PC-3 (cell line): ENCODE data around the gene ENO3. TPM values are rescaled to one million over a fixed set of nuclear protein-coding genes. Genes with fewer than 3 reads are reported as not detected.
"Not testable (repeated sequence)": the region's sequence is repeated elsewhere in the genome, so short reads cannot be mapped to it uniquely, and the experiment has no call there.

Source experiments
- ATAC-seq: fragments of 200-7000 bp; cut with Tn5 transposase; 2 replicates; pipeline ENCODE4 v1.9.1; 2020; ENCODE audit warnings: mild to moderate bottlenecking, moderate library complexity
- BruUV-seq: library from RNA; stranded (reverse); fragments of 400-500 nt; replicated peaks from 2 replicates; lab custom pipeline; 2021; lab: Mats Ljungman, UMichigan
- CTCF ChIA-PET: fragments of 300-600 bp; sonication (Branson Sonifier 250); formaldehyde crosslinking; loops from one replicate; lab custom pipeline; 2022; ENCODE audit warnings: antibody characterized with exemption; lab: Charles Lee
- POLR2A ChIA-PET: fragments of 300-600 bp; sonication (Branson Sonifier 250); formaldehyde crosslinking; loops from one replicate; lab custom pipeline; 2022; ENCODE audit warnings: antibody characterized with exemption; ENCODE audit not compliant: unreplicated experiment; lab: Charles Lee
- DNase-seq: peaks from one replicate; pipeline ENCODE4 v3.0.0-alpha.2; 2015
- H2AFZ ChIP-seq: fragments of 300-600 bp; sonication (generic); 2 replicates; pipeline ENCODE4 v1.6.0; 2016; ENCODE audit warnings: antibody characterized with exemption, low read length
- H3F3A ChIP-seq: fragments of 300-600 bp; sonication (generic); one replicate; pipeline ENCODE4 v1.6.0; 2017; ENCODE audit warnings: antibody characterized with exemption, low read length, control low read depth, mild to moderate bottlenecking; ENCODE audit not compliant: unreplicated experiment
- H3K27ac ChIP-seq: fragments of 300-600 bp; sonication (generic); 2 replicates; pipeline ENCODE4 v1.5.1; 2016; ENCODE audit warnings: mild to moderate bottlenecking, low read length
- H3K27me3 ChIP-seq: fragments of 300-600 bp; sonication (generic); 2 replicates; pipeline ENCODE4 v1.6.1; 2016; ENCODE audit warnings: low read length, mixed read lengths
- H3K36me3 ChIP-seq: fragments of 300-600 bp; sonication (generic); 2 replicates; pipeline ENCODE4 v1.6.1; 2016; ENCODE audit warnings: low read depth, mixed run types, low read length, mixed read lengths
- H3K4me1 ChIP-seq: fragments of 300-600 bp; sonication (generic); 2 replicates; pipeline ENCODE4 v1.5.1; 2016; ENCODE audit warnings: low read length; ENCODE audit not compliant: insufficient read depth
- H3K4me2 ChIP-seq: fragments of 300-600 bp; sonication (generic); 2 replicates; pipeline ENCODE4 v1.6.0; 2016; ENCODE audit warnings: low read length
- H3K4me3 ChIP-seq: fragments of 300-600 bp; sonication (generic); 2 replicates; pipeline ENCODE4 v1.5.1; 2016; ENCODE audit warnings: mild to moderate bottlenecking, low read length, mixed read lengths
- H3K79me2 ChIP-seq: fragments of 300-600 bp; sonication (generic); 2 replicates; pipeline ENCODE4 v1.6.1; 2017; ENCODE audit warnings: low read length, mixed read lengths
- H3K9ac ChIP-seq: fragments of 300-600 bp; sonication (generic); 2 replicates; pipeline ENCODE4 v1.6.0; 2016; ENCODE audit warnings: mild to moderate bottlenecking, low read length
- H3K9me2 ChIP-seq: fragments of 300-600 bp; sonication (generic); replicated peaks from 2 replicates; pipeline ENCODE4 v1.6.1; 2016; ENCODE audit warnings: mixed run types, low read length, mixed read lengths
- H3K9me3 ChIP-seq: fragments of 300-600 bp; sonication (generic); 2 replicates; pipeline ENCODE4 v1.6.1; 2016; ENCODE audit warnings: low read length, mixed read lengths
- H4K20me1 ChIP-seq: fragments of 300-600 bp; sonication (generic); 2 replicates; pipeline ENCODE4 v1.6.1; 2016; ENCODE audit warnings: low read length, mixed read lengths
- EZH2 ChIP-seq: fragments of 300-600 bp; sonication (generic); IDR thresholded peaks from one replicate; pipeline ENCODE4 v1.6.1; 2017; ENCODE audit warnings: antibody characterized with exemption, mild to moderate bottlenecking, low read length; ENCODE audit not compliant: unreplicated experiment
- EZH2phosphoT487 ChIP-seq: fragments of 300-600 bp; sonication (generic); IDR thresholded peaks from 2 replicates; pipeline ENCODE4 v1.6.1; 2018; ENCODE audit warnings: mild to moderate bottlenecking, antibody characterized with exemption, low read length, borderline replicate concordance
- intact Hi-C: fragments of 100-400 bp; cut with micrococcal nuclease; formaldehyde crosslinking; loops from 2 replicates; pipeline ENCODE4 v1.9.0; 2023
- total RNA-seq: library from RNA; depleted of rRNA; stranded (reverse); fragments of >200 nt; gene quantifications from 2 replicates; pipeline ENCODE4 v1.2.3, GENCODE V29; 2014
- TF ChIP-seq, protein P1 (sequence below): fragments of 300-600 bp; sonication (generic); conservative IDR thresholded peaks from 2 replicates; pipeline ENCODE4 v1.5.1; 2017; ENCODE audit warnings: antibody characterized with exemption, low read depth, mild to moderate bottlenecking, low read length

Gene ENO3
- total RNA-seq, 1 experiment from 2014 or later: 2.4 TPM

DNA sequence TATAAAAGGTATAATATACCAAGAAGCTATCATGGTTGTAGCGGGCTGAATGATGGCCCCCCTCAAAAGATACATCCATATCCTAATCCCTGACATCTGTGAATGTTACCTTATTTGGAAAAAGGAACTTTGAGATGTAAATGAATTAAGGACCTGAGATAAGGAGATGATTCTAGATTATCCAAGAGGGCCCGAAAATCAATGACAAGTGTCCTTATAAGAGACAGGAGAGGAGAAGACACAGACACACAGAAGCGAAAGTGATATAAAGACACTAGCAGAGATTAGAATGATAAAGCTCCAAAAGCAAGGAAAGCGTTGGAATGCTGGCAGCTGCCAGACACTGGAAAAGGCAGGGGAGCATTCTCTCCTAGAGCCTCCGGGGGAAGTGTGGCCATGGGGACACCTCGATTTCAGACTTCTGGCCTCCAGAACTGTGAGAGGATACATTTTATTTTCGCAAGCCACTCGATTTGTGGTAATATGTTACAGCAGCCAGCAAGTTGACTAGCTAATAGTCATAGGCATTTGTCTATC, 31.3 kb upstream of the ENO3 start:
- TF ChIP-seq EZH2: no peak
- TF ChIP-seq, protein P1, sequence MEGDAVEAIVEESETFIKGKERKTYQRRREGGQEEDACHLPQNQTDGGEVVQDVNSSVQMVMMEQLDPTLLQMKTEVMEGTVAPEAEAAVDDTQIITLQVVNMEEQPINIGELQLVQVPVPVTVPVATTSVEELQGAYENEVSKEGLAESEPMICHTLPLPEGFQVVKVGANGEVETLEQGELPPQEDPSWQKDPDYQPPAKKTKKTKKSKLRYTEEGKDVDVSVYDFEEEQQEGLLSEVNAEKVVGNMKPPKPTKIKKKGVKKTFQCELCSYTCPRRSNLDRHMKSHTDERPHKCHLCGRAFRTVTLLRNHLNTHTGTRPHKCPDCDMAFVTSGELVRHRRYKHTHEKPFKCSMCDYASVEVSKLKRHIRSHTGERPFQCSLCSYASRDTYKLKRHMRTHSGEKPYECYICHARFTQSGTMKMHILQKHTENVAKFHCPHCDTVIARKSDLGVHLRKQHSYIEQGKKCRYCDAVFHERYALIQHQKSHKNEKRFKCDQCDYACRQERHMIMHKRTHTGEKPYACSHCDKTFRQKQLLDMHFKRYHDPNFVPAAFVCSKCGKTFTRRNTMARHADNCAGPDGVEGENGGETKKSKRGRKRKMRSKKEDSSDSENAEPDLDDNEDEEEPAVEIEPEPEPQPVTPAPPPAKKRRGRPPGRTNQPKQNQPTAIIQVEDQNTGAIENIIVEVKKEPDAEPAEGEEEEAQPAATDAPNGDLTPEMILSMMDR: no peak
- TF ChIP-seq EZH2phosphoT487: no peak
- Histone ChIP-seq H2AFZ (no peak overlapping the region), H3K4me1 (no peaks in the 10 kb centered on the region), H3K9me2 (no peaks in the 10 kb centered on the region), H3K27ac (no peak overlapping the region), H3F3A (no peaks in the 10 kb centered on the region), H3K4me2 (no peak overlapping the region), H3K9ac (no peak overlapping the region), H3K9me3 (no peaks in the 10 kb centered on the region), H3K27me3 (no peaks in the 10 kb centered on the region), H3K79me2 (no peaks in the 10 kb centered on the region), H3K4me3 (no peak overlapping the region), H3K36me3 (no peaks in the 10 kb centered on the region), H4K20me1 (no peaks in the 10 kb centered on the region)
- BruUV-seq: no TSS peak
- DNase-seq: no peak
- POLR2A ChIA-PET: no interaction called here
- CTCF ChIA-PET: no interaction called here
- intact Hi-C loops: no loop called here
- ATAC-seq: no peak

- TF ChIP-seq, protein P1: no peak
- no peak for TF ChIP-seq EZH2
- no peak for TF ChIP-seq EZH2phosphoT487
- ATAC-seq: no peak
- ChIA-PET CTCF (no interaction called here), POLR2A (no interaction called here)
- H3K36me3 ChIP-seq: no peaks in the 10 kb centered on the region
- no peak overlapping the region for H3K4me2 ChIP-seq
- H4K20me1 ChIP-seq: no peaks in the 10 kb centered on the region
- no peak overlapping the region for H3K9ac ChIP-seq
- intact Hi-C loops: no loop called here
- H3K9me3 ChIP-seq: no peaks in the 10 kb centered on the region
- no peaks in the 10 kb centered on the region for H3K9me2 ChIP-seq
- no peaks in the 10 kb centered on the region for H3F3A ChIP-seq
- no peak overlapping the region for H3K27ac ChIP-seq
- DNase-seq: no peak
- H3K79me2 ChIP-seq: no peaks in the 10 kb centered on the region
- no peaks in the 10 kb centered on the region for H3K27me3 ChIP-seq
- no peak overlapping the region for H3K4me3 ChIP-seq
- BruUV-seq: no TSS peak
- H2AFZ ChIP-seq: no peak overlapping the region
- no peaks in the 10 kb centered on the region for H3K4me1 ChIP-seq
Observed at GRCh38 chr17:4920351-4921048, 30.4 kb upstream of the ENO3 start.

- H3K9me3 ChIP-seq: no peaks in the 10 kb centered on the region
- no peaks in the 10 kb centered on the region for H3F3A ChIP-seq
- no peak overlapping the region for H3K4me3 ChIP-seq
- no peaks in the 10 kb centered on the region for H4K20me1 ChIP-seq
- H3K9ac ChIP-seq: no peak overlapping the region
- H3K36me3 ChIP-seq: no peaks in the 10 kb centered on the region
- ChIA-PET CTCF (no interaction called here), POLR2A (no interaction called here)
- H3K4me1 ChIP-seq: no peaks in the 10 kb centered on the region
- ATAC-seq (no peak), DNase-seq (no peak)
- H3K27me3 ChIP-seq: no peaks in the 10 kb centered on the region
- no peaks in the 10 kb centered on the region for H3K9me2 ChIP-seq
- H2AFZ ChIP-seq: no peak overlapping the region
- H3K27ac ChIP-seq: no peak overlapping the region
- intact Hi-C loops: no loop called here
- BruUV-seq: no TSS peak
- no peak for TF ChIP-seq EZH2
- no peak for TF ChIP-seq EZH2phosphoT487
- TF ChIP-seq, protein P1: no peak
- H3K4me2 ChIP-seq: no peak overlapping the region
- no peaks in the 10 kb centered on the region for H3K79me2 ChIP-seq
Observed at GRCh38 chr17:4921320-4921719, 29.6 kb upstream of the ENO3 start.

DNA sequence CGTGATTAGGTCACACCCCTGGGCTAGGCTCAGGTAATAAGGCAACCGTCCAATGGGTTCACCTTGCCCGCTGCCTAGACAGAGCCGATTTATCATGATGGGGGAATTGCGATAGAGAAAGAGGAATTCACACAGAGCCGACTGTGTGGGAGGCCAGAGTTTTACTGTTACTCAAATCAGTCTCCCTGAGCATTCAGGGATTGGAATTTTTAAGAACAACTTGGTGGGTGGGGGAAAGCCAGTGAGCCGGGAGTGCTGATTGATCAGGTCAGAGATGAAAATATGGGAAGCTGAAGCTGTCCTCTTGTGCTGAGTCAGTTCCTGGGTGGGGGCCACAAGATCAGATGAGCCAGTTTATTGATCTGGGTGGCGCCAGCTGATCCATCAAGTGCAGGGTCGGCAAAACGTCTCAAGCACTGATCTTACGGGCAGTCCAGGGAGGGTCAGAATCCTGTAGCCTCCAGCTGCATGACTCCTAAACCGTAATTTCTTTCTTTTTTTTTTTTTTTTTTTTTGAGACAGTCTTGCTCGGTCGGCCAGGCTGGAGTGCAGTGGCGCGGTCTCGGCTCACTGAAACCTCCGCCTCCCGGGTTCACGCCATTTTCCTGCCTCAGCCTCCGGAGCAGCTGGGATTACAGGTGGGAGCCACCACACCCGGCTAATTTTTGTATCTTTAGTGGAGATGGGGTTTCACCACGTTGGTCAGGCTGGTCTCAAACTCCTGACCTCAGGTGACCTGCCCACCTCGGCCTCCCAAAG, 24.2 kb upstream of the ENO3 start:
- CTCF ChIA-PET, H3K4me1 ChIP-seq, ATAC-seq, H4K20me1 ChIP-seq, H3K9me3 ChIP-seq, H3K79me2 ChIP-seq, H3F3A ChIP-seq, H3K27ac ChIP-seq, H3K4me2 ChIP-seq, BruUV-seq, H3K9ac ChIP-seq, intact Hi-C loops, H3K36me3 ChIP-seq, H2AFZ ChIP-seq, H3K4me3 ChIP-seq, DNase-seq, H3K9me2 ChIP-seq, H3K27me3 ChIP-seq: not testable (repeated sequence)
- POLR2A ChIA-PET: interaction anchor here (0.6 kb wide), 2 partner anchors 13 to 925 kb away, joined by 3 read pairs; partner anchors contain the start of genes RNF167 and SLC25A11
